CD4-positive, CD25-positive, alpha-beta regulatory T cell (primary cell): ENCODE data around the gene SLC2A11. TPM values are rescaled to one million over a fixed set of nuclear protein-coding genes. Genes with fewer than 3 reads are reported as not detected.

Source experiments
- ATAC-seq, 2 donors: fragments of 150-1000 bp; cut with Tn5 transposase; one replicate each; pipeline ENCODE4 v1.10.0; 2021; ENCODE audit warnings: low read depth in 2 of 2, moderate number of reproducible peaks in 2 of 2, moderate library complexity in 1 of 2
- DNase-seq, 3 donors: peaks; one replicate each; pipeline versions ENCODE4 v3.0.0 to v3.0.0-alpha.2; 2012 to 2022; ENCODE audit warnings: mixed read lengths in 1 of 3
- H3K27ac ChIP-seq: one replicate; pipeline ENCODE4 v1.7.0; 2013; ENCODE audit warnings: mild to moderate bottlenecking, low read length; ENCODE audit not compliant: insufficient read depth, poor library complexity, severe bottlenecking
- H3K27me3 ChIP-seq: one replicate; pipeline ENCODE4 v1.7.0; 2013; ENCODE audit warnings: low read length; ENCODE audit not compliant: control insufficient read depth, insufficient read depth
- H3K36me3 ChIP-seq: one replicate; pipeline ENCODE4 v1.7.0; 2013; ENCODE audit warnings: mild to moderate bottlenecking, low read length, moderate library complexity; ENCODE audit not compliant: control insufficient read depth, insufficient read depth
- H3K4me1 ChIP-seq: 2 replicates; pipeline ENCODE4 v1.7.0; 2013; ENCODE audit warnings: mild to moderate bottlenecking, low read length; ENCODE audit not compliant: insufficient read depth, control insufficient read depth, poor library complexity, severe bottlenecking
- H3K4me3 ChIP-seq: one replicate; pipeline ENCODE4 v1.7.0; 2013; ENCODE audit warnings: low read depth, mild to moderate bottlenecking, low read length, moderate library complexity
- H3K9me3 ChIP-seq, 2 experiments: 1 replicate in 1 of 2; 2 replicates in 1 of 2; pipeline ENCODE4 v1.7.0; 2013; ENCODE audit warnings: low read length in 2 of 2, mild to moderate bottlenecking in 1 of 2, moderate library complexity in 1 of 2; ENCODE audit not compliant: control insufficient read depth in 2 of 2
- H3K27ac Mint-ChIP-seq, 3 donors: one replicate each; pipeline ENCODE4 v1.8.0; 2020 to 2022; ENCODE audit warnings: mild to moderate bottlenecking in 3 of 3, mixed read lengths in 3 of 3, moderate library complexity in 2 of 3
- H3K27me3 Mint-ChIP-seq: one replicate; pipeline ENCODE4 v1.8.0; 2022; ENCODE audit warnings: mild to moderate bottlenecking, mixed read lengths
- H3K36me3 Mint-ChIP-seq: one replicate; pipeline ENCODE4 v1.8.0; 2020; ENCODE audit warnings: mixed read lengths
- H3K4me1 Mint-ChIP-seq, 4 donors: one replicate each; pipeline ENCODE4 v1.8.0; 2020 to 2022; ENCODE audit warnings: mixed read lengths in 4 of 4, mild to moderate bottlenecking in 1 of 4
- H3K4me3 Mint-ChIP-seq, 4 donors: one replicate each; pipeline ENCODE4 v1.8.0; 2020 to 2022; ENCODE audit warnings: mild to moderate bottlenecking in 4 of 4, mixed read lengths in 4 of 4, moderate library complexity in 3 of 4
- H3K9me3 Mint-ChIP-seq, 7 donors: one replicate each; pipeline ENCODE4 v1.8.0; 2020 to 2022; ENCODE audit warnings: mixed read lengths in 7 of 7, mild to moderate bottlenecking in 3 of 7, moderate library complexity in 2 of 7
- polyA plus RNA-seq, 4 donors: library from polyadenylated mRNA; unstranded; fragments of 300-500 nt; fragmentation: Illumina TruSeq; gene quantifications; one replicate each; pipeline ENCODE4 v1.2.3, GENCODE V29; 2021
- total RNA-seq: library from RNA; stranded (reverse); gene quantifications from one replicate; pipeline ENCODE4 v1.2.3, GENCODE V29; 2022

The SLC2A11 gene
- total and polyA plus RNA-seq, 5 donors from 2014 or later = 2.5 to 8.6 (median 4.2) TPM

GRCh38 chr22:23828800-23829680, 28.6 kb upstream of the SLC2A11 start:
- no peaks in the 10 kb centered on the region for H3K4me1 ChIP-seq
- Mint-ChIP-seq H3K4me3 (no peak overlapping the region), H3K4me1 (peaks cover 7 to 13% (median 10%) of the 10 kb centered on the region in 4 donors), H3K9me3 (no peaks in the 10 kb centered on the region), H3K27me3 (no peaks in the 10 kb centered on the region), H3K36me3 (peaks cover 19% of the 10 kb centered on the region), H3K27ac (peak overlapping the region in 2 of 3 donors; percentile 59 to 83)
- no peaks in the 10 kb centered on the region for H3K27me3 ChIP-seq
- peaks cover 56% of the 10 kb centered on the region for H3K36me3 ChIP-seq
- no peak overlapping the region for H3K4me3 ChIP-seq
- ATAC-seq (no peak), DNase-seq (no peak)
- H3K27ac ChIP-seq = no peak overlapping the region
- H3K9me3 ChIP-seq = no peaks in the 10 kb centered on the region

GRCh38 chr22:23829845-23830372, 27.8 kb upstream of the SLC2A11 start:
- Mint-ChIP-seq H3K27ac (no peak overlapping the region), H3K27me3 (no peaks in the 10 kb centered on the region), H3K9me3 (no peaks in the 10 kb centered on the region), H3K36me3 (peaks cover 16% of the 10 kb centered on the region), H3K4me1 (peaks cover 7 to 13% (median 10%) of the 10 kb centered on the region in 4 donors), H3K4me3 (no peak overlapping the region)
- Histone ChIP-seq H3K4me3 (no peak overlapping the region), H3K9me3 (no peaks in the 10 kb centered on the region), H3K27ac (no peak overlapping the region), H3K36me3 (peaks cover 54% of the 10 kb centered on the region), H3K27me3 (no peaks in the 10 kb centered on the region), H3K4me1 (no peaks in the 10 kb centered on the region)
- DNase-seq (no peak), ATAC-seq (no peak)

- H3K36me3 Mint-ChIP-seq = peaks cover 10% of the 10 kb centered on the region
- no peak for DNase-seq
- no peaks in the 10 kb centered on the region for H3K27me3 Mint-ChIP-seq
- H3K36me3 ChIP-seq = peaks cover 41% of the 10 kb centered on the region
- H3K4me3 ChIP-seq = no peak overlapping the region
- ATAC-seq = no peak
- H3K4me3 Mint-ChIP-seq = no peak overlapping the region
- no peaks in the 10 kb centered on the region for H3K9me3 ChIP-seq
- H3K27ac ChIP-seq = no peak overlapping the region
- no peaks in the 10 kb centered on the region for H3K27me3 ChIP-seq
- no peaks in the 10 kb centered on the region for H3K9me3 Mint-ChIP-seq
- no peak overlapping the region for H3K27ac Mint-ChIP-seq
- peaks cover 7 to 13% (median 9%) of the 10 kb centered on the region in 4 donors for H3K4me1 Mint-ChIP-seq
- no peaks in the 10 kb centered on the region for H3K4me1 ChIP-seq
Observed at GRCh38 chr22:23831261-23831660, 26.4 kb upstream of the SLC2A11 start.

GRCh38 chr22:23831781-23832180, 25.9 kb upstream of the SLC2A11 start:
- H3K9me3 Mint-ChIP-seq = peaks cover 0 to 2% (median 0%) of the 10 kb centered on the region in 7 donors
- Histone ChIP-seq H3K27me3 (no peaks in the 10 kb centered on the region), H3K4me1 (no peaks in the 10 kb centered on the region), H3K36me3 (peaks cover 36% of the 10 kb centered on the region), H3K27ac (no peak overlapping the region), H3K4me3 (no peak overlapping the region), H3K9me3 (no peaks in the 10 kb centered on the region)
- no peak overlapping the region for H3K4me3 Mint-ChIP-seq
- no peak for DNase-seq
- peaks cover 7% of the 10 kb centered on the region for H3K36me3 Mint-ChIP-seq
- no peak for ATAC-seq
- H3K27me3 Mint-ChIP-seq = no peaks in the 10 kb centered on the region
- H3K4me1 Mint-ChIP-seq = peaks cover 6 to 13% (median 8%) of the 10 kb centered on the region in 4 donors
- H3K27ac Mint-ChIP-seq = no peak overlapping the region

- H3K9me3 Mint-ChIP-seq = peaks cover 0 to 2% (median 0%) of the 10 kb centered on the region in 7 donors
- H3K27ac Mint-ChIP-seq = no peak overlapping the region
- no peak overlapping the region for H3K4me3 ChIP-seq
- peaks cover 7 to 13% (median 9%) of the 10 kb centered on the region in 4 donors for H3K4me1 Mint-ChIP-seq
- ATAC-seq (no peak), DNase-seq (no peak)
- H3K27me3 ChIP-seq = no peaks in the 10 kb centered on the region
- peaks cover 7% of the 10 kb centered on the region for H3K36me3 Mint-ChIP-seq
- no peak overlapping the region for H3K27ac ChIP-seq
- H3K4me1 ChIP-seq = no peaks in the 10 kb centered on the region
- no peaks in the 10 kb centered on the region for H3K9me3 ChIP-seq
- H3K27me3 Mint-ChIP-seq = no peaks in the 10 kb centered on the region
- H3K36me3 ChIP-seq = peaks cover 33% of the 10 kb centered on the region
- H3K4me3 Mint-ChIP-seq = peak overlapping the region in 1 of 4 donors; percentile 43
Observed at GRCh38 chr22:23832226-23833016, 25.3 kb upstream of the SLC2A11 start.

- Histone ChIP-seq H3K4me3 (no peak overlapping the region), H3K4me1 (peaks cover 6% of the 10 kb centered on the region), H3K36me3 (peaks cover 30% of the 10 kb centered on the region), H3K27me3 (no peaks in the 10 kb centered on the region), H3K9me3 (no peaks in the 10 kb centered on the region), H3K27ac (no peak overlapping the region)
- Mint-ChIP-seq H3K4me3 (no peak overlapping the region), H3K9me3 (peaks cover 0 to 2% (median 0%) of the 10 kb centered on the region in 7 donors), H3K27ac (no peak overlapping the region), H3K4me1 (peaks cover 9 to 17% (median 12%) of the 10 kb centered on the region in 4 donors), H3K27me3 (no peaks in the 10 kb centered on the region), H3K36me3 (peaks cover 7% of the 10 kb centered on the region)
- no peak for DNase-seq
- no peak for ATAC-seq
Observed at GRCh38 chr22:23833017-23833751, 24.5 kb upstream of the SLC2A11 start.

- ATAC-seq (no peak), DNase-seq (no peak)
- Mint-ChIP-seq H3K36me3 (peaks cover 7% of the 10 kb centered on the region), H3K27me3 (no peaks in the 10 kb centered on the region), H3K27ac (no peak overlapping the region), H3K4me1 (peaks cover 9 to 15% (median 14%) of the 10 kb centered on the region in 4 donors), H3K9me3 (peaks cover 0 to 2% (median 0%) of the 10 kb centered on the region in 7 donors), H3K4me3 (no peak overlapping the region)
- no peak overlapping the region for H3K27ac ChIP-seq
- no peaks in the 10 kb centered on the region for H3K9me3 ChIP-seq
- peaks cover 30% of the 10 kb centered on the region for H3K36me3 ChIP-seq
- no peaks in the 10 kb centered on the region for H3K27me3 ChIP-seq
- peaks cover 9% of the 10 kb centered on the region for H3K4me1 ChIP-seq
- no peak overlapping the region for H3K4me3 ChIP-seq
Observed at GRCh38 chr22:23833911-23834317, 23.8 kb upstream of the SLC2A11 start.
